ENCODE results near the gene DOK5.

DNA sequence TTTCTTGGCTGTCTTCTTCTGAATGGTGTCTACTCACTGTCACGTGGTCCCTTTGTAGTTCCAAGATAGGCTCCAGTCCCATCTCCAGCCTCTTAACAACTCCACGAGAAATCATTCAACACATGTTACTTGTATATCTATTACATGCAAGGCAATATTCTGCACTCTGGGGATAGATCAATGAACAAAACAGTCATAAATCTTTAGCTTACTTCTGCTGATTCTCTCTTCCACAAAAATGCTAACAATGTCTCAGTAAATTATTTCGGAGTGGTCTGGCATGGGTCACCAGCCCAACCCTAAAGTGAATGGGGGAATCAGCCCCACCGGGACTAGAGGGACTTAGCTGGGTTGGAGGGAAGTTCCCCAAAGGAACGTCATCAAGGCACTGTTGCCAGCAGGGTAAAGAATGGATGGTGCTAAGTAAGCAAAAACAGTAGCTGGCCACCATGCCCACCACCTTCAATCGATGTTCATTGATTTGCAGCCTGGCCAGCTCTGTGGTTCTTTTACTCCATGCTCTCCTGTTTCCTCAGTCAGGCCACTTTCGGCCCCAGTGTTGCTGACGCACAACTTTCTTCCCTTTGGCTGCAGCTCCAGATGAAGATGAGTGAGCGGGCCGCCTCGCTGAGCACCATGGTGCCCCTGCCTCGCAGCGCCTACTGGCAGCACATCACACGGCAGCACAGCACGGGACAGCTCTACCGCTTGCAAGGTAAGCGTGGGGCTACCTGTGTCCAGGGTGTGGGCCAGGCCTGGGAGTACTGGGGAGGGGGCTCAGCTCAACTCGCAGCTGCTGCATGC is 167.7 kb downstream of the DOK5 start:
- TF ChIP-seq CTCF (IDR thresholded peaks at IDR 0.05) (no peak), POLR2A (IDR thresholded peaks at IDR 0.05) (no peak), POLR2AphosphoS5 (IDR thresholded peaks at IDR 0.05) (no peak)
